ENCODE results near the gene UNC13A.

- no peak for TF ChIP-seq POLR2A (IDR thresholded peaks at IDR 0.05)
- TF ChIP-seq, protein P1, sequence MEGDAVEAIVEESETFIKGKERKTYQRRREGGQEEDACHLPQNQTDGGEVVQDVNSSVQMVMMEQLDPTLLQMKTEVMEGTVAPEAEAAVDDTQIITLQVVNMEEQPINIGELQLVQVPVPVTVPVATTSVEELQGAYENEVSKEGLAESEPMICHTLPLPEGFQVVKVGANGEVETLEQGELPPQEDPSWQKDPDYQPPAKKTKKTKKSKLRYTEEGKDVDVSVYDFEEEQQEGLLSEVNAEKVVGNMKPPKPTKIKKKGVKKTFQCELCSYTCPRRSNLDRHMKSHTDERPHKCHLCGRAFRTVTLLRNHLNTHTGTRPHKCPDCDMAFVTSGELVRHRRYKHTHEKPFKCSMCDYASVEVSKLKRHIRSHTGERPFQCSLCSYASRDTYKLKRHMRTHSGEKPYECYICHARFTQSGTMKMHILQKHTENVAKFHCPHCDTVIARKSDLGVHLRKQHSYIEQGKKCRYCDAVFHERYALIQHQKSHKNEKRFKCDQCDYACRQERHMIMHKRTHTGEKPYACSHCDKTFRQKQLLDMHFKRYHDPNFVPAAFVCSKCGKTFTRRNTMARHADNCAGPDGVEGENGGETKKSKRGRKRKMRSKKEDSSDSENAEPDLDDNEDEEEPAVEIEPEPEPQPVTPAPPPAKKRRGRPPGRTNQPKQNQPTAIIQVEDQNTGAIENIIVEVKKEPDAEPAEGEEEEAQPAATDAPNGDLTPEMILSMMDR (IDR thresholded peaks at IDR 0.05) = no peak
These were observed 111.2 kb downstream of the UNC13A start for GRCh38 chr19:17576758-17577456.

All from gastroesophageal sphincter (tissue), 3 donors.